ENCODE results near the gene CSPG4. TPM values are rescaled to one million over a fixed set of nuclear protein-coding genes. Genes with fewer than 3 reads are reported as not detected.

CSPG4 gene
- total and polyA plus RNA-seq, 2 of the 13 experiments (the other 11 are each of a cell fraction or from before 2014, with no cell fraction given) = 0.01 to 0.04 TPM

DNA sequence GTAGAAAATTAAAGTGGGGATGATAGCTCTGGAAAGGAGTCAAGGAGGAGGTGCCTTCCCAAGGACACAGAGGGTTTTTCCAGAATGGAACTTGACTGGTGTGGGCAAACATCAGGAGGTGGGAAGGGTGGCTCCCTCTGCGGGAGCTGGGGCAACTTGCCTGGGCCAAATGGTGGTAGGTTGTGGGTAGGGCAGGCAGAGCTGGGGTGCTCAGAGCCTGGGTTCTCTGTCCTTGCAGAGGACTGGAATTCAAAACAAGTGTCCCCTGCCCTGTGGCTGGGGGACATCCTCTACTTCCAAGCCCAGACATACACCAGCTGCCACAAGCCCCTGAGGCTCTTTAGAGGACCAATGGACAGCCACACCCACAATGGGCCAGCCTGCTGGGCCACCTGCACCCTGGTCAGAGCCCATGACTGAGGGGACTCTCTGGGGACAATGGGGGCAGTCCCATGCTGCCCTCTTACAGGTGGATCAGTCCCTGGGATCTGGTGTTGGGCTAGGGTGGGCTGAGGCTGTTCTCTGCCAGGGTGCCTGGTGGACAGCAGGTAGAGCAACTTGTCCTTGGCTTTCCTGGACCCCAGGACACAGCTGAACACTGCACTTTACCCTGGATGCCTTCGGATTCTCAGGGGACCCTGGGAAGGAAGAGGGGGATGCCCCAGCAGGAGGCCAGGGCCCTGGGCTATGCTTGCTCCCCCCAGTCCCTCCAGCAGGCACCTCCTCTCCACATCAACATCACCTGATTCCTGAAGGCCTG is 38.6 kb upstream of the CSPG4 start (continued):
- TF ChIP-seq, protein P1, sequence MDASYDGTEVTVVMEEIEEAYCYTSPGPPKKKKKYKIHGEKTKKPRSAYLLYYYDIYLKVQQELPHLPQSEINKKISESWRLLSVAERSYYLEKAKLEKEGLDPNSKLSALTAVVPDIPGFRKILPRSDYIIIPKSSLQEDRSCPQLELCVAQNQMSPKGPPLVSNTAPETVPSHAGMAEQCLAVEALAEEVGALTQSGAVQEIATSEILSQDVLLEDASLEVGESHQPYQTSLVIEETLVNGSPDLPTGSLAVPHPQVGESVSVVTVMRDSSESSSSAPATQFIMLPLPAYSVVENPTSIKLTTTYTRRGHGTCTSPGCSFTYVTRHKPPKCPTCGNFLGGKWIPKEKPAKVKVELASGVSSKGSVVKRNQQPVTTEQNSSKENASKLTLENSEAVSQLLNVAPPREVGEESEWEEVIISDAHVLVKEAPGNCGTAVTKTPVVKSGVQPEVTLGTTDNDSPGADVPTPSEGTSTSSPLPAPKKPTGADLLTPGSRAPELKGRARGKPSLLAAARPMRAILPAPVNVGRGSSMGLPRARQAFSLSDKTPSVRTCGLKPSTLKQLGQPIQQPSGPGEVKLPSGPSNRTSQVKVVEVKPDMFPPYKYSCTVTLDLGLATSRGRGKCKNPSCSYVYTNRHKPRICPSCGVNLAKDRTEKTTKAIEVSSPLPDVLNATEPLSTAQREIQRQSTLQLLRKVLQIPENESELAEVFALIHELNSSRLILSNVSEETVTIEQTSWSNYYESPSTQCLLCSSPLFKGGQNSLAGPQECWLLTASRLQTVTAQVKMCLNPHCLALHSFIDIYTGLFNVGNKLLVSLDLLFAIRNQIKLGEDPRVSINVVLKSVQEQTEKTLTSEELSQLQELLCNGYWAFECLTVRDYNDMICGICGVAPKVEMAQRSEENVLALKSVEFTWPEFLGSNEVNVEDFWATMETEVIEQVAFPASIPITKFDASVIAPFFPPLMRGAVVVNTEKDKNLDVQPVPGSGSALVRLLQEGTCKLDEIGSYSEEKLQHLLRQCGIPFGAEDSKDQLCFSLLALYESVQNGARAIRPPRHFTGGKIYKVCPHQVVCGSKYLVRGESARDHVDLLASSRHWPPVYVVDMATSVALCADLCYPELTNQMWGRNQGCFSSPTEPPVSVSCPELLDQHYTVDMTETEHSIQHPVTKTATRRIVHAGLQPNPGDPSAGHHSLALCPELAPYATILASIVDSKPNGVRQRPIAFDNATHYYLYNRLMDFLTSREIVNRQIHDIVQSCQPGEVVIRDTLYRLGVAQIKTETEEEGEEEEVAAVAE (CRISPR knock-in tag; IDR thresholded peaks at IDR 0.05; ENCODE audit: borderline replicate concordance) = no peak
- TF ChIP-seq ZNF546 (CRISPR knock-in tag; conservative IDR thresholded peaks at IDR 0.05) (no peak), JUN (CRISPR knock-in tag; IDR thresholded peaks at IDR 0.05) (no peak), ZNF709 (CRISPR knock-in tag; IDR thresholded peaks at IDR 0.05) (no peak), EHMT2 (IDR thresholded peaks at IDR 0.05; ENCODE audit: borderline replicate concordance, low read depth, low read length) (no peak), ZNF33B (CRISPR knock-in tag; IDR thresholded peaks at IDR 0.05) (no peak), MAFK (conservative IDR thresholded peaks at IDR 0.05 in 1 of 2, IDR thresholded peaks at IDR 0.05 in 1 of 2; ENCODE audit: low read length in 2 of 2) (no peak)
- TF ChIP-seq, protein P2, sequence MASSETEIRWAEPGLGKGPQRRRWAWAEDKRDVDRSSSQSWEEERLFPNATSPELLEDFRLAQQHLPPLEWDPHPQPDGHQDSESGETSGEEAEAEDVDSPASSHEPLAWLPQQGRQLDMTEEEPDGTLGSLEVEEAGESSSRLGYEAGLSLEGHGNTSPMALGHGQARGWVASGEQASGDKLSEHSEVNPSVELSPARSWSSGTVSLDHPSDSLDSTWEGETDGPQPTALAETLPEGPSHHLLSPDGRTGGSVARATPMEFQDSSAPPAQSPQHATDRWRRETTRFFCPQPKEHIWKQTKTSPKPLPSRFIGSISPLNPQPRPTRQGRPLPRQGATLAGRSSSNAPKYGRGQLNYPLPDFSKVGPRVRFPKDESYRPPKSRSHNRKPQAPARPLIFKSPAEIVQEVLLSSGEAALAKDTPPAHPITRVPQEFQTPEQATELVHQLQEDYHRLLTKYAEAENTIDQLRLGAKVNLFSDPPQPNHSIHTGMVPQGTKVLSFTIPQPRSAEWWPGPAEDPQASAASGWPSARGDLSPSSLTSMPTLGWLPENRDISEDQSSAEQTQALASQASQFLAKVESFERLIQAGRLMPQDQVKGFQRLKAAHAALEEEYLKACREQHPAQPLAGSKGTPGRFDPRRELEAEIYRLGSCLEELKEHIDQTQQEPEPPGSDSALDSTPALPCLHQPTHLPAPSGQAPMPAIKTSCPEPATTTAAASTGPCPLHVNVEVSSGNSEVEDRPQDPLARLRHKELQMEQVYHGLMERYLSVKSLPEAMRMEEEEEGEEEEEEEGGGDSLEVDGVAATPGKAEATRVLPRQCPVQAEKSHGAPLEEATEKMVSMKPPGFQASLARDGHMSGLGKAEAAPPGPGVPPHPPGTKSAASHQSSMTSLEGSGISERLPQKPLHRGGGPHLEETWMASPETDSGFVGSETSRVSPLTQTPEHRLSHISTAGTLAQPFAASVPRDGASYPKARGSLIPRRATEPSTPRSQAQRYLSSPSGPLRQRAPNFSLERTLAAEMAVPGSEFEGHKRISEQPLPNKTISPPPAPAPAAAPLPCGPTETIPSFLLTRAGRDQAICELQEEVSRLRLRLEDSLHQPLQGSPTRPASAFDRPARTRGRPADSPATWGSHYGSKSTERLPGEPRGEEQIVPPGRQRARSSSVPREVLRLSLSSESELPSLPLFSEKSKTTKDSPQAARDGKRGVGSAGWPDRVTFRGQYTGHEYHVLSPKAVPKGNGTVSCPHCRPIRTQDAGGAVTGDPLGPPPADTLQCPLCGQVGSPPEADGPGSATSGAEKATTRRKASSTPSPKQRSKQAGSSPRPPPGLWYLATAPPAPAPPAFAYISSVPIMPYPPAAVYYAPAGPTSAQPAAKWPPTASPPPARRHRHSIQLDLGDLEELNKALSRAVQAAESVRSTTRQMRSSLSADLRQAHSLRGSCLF (CRISPR knock-in tag; IDR thresholded peaks at IDR 0.05; ENCODE audit: borderline replicate concordance) = no peak

Data from HepG2 (cell line).